ENCODE measurements around the gene NTRK3. TPM values are rescaled to one million over a fixed set of nuclear protein-coding genes. Genes with fewer than 3 reads are reported as not detected.

Gene NTRK3
- total and polyA plus RNA-seq, 12 donors: 1.6 to 8.5 (median 3.3) TPM

GRCh38 chr15:87871731-87872320, 384.7 kb downstream of the NTRK3 start:
- no peak for DNase-seq
- H3K9me3 ChIP-seq (replicated peaks in 1 of 3): no peaks in the 10 kb centered on the region
- intact Hi-C loops (cut with DNase I): no loop called here
- H3K36me3 ChIP-seq (replicated peaks in 1 of 2): no peaks in the 10 kb centered on the region
- 46 to 59% (median 53%) methylated on average over 3 of the region's 3 CpGs for WGBS, 4 donors
- H3K4me3 ChIP-seq: no peak overlapping the region
- TF ChIP-seq POLR2A (IDR thresholded peaks at IDR 0.05) (no peak), CTCF (IDR thresholded peaks at IDR 0.05) (no peak)
- H3K27ac ChIP-seq: no peak overlapping the region
- H3K4me1 ChIP-seq (replicated peaks in 1 of 2): peaks cover 0 to 3% of the 10 kb centered on the region in 2 donors
- no peaks in the 10 kb centered on the region for H3K27me3 ChIP-seq

GRCh38 chr15:87871258-87871681, 385.3 kb downstream of the NTRK3 start:
- intact Hi-C loops (cut with DNase I): no loop called here
- H3K36me3 ChIP-seq (replicated peaks in 1 of 2): no peaks in the 10 kb centered on the region
- WGBS, 4 donors: 86 to 90% (median 87%) methylated on average over 2 of the region's 2 CpGs
- peaks cover 0 to 3% of the 10 kb centered on the region in 2 donors for H3K4me1 ChIP-seq (replicated peaks in 1 of 2)
- no peak for DNase-seq
- no peak for TF ChIP-seq CTCF (IDR thresholded peaks at IDR 0.05)
- TF ChIP-seq POLR2A (IDR thresholded peaks at IDR 0.05): no peak
- no peaks in the 10 kb centered on the region for H3K9me3 ChIP-seq (replicated peaks in 1 of 3)
- H3K27ac ChIP-seq: no peak overlapping the region
- H3K27me3 ChIP-seq: no peaks in the 10 kb centered on the region
- no peak overlapping the region for H3K4me3 ChIP-seq

- H3K27me3 ChIP-seq: no peaks in the 10 kb centered on the region
- no peaks in the 10 kb centered on the region for H3K36me3 ChIP-seq (replicated peaks in 1 of 2)
- no peak overlapping the region for H3K27ac ChIP-seq
- peaks cover 0 to 3% of the 10 kb centered on the region in 2 donors for H3K4me1 ChIP-seq (replicated peaks in 1 of 2)
- H3K4me3 ChIP-seq: no peak overlapping the region
- H3K9me3 ChIP-seq (replicated peaks in 1 of 3): no peaks in the 10 kb centered on the region
- intact Hi-C loops (cut with DNase I): no loop called here
- no peak for DNase-seq
- TF ChIP-seq CTCF (IDR thresholded peaks at IDR 0.05) (no peak), POLR2A (IDR thresholded peaks at IDR 0.05) (no peak)
- WGBS, 4 donors: 23 to 58% (median 27%) methylated on average over 3 of the region's 3 CpGs
Observed at GRCh38 chr15:87866961-87867360, 389.6 kb downstream of the NTRK3 start.

GRCh38 chr15:87863152-87863551, 393.4 kb downstream of the NTRK3 start:
- no peaks in the 10 kb centered on the region for H3K36me3 ChIP-seq (replicated peaks in 1 of 2)
- no peaks in the 10 kb centered on the region for H3K27me3 ChIP-seq
- H3K9me3 ChIP-seq (replicated peaks in 1 of 3): no peaks in the 10 kb centered on the region
- no peak overlapping the region for H3K4me3 ChIP-seq
- intact Hi-C loops (cut with DNase I): no loop called here
- WGBS, 4 donors: 36 to 41% (median 39%) methylated on average over 5 of the region's 5 CpGs
- no peaks in the 10 kb centered on the region for H3K4me1 ChIP-seq (replicated peaks in 1 of 2)
- no peak overlapping the region for H3K27ac ChIP-seq
- TF ChIP-seq CTCF (IDR thresholded peaks at IDR 0.05): no peak
- TF ChIP-seq POLR2A (IDR thresholded peaks at IDR 0.05): no peak
- no peak for DNase-seq
